GDM1 (cell line): ENCODE measurements around the gene PODN.

Experiments used
- DNase-seq: peaks from one replicate; lab custom pipeline; 2025; lab: John Stamatoyannopoulos, UW

The PODN gene

GRCh38 chr1:53115403-53116306, 53.6 kb downstream of the PODN start:
- no peak for DNase-seq

- DNase-seq = no peak
These were observed 54.3 kb downstream of the PODN start for GRCh38 chr1:53116307-53116810.

GRCh38 chr1:53116933-53117600, 55.1 kb downstream of the PODN start:
- DNase-seq = no peak

GRCh38 chr1:53117836-53118235, 55.8 kb downstream of the PODN start:
- no peak for DNase-seq

- no peak for DNase-seq
These were observed 58.6 kb downstream of the PODN start for GRCh38 chr1:53120659-53121058.

GRCh38 chr1:53121319-53122172, 59.5 kb downstream of the PODN start:
- no peak for DNase-seq

GRCh38 chr1:53122201-53122885, 60.3 kb downstream of the PODN start:
- no peak for DNase-seq

- no peak for DNase-seq
These were observed 61.0 kb downstream of the PODN start for GRCh38 chr1:53122961-53123413.

GRCh38 chr1:53123453-53124140, 61.6 kb downstream of the PODN start:
- DNase-seq = no peak

- DNase-seq = no peak
These were observed 63.1 kb downstream of the PODN start for GRCh38 chr1:53125122-53125521.

GRCh38 chr1:53125623-53126360, 63.8 kb downstream of the PODN start:
- no peak for DNase-seq

- DNase-seq = no peak
These were observed 64.5 kb downstream of the PODN start for GRCh38 chr1:53126495-53126894.

GRCh38 chr1:53127546-53127945, 65.5 kb downstream of the PODN start:
- DNase-seq = no peak

GRCh38 chr1:53128401-53128800, 66.4 kb downstream of the PODN start:
- no peak for DNase-seq

- DNase-seq = no peak
These were observed 68.0 kb downstream of the PODN start for GRCh38 chr1:53129891-53130597.

GRCh38 chr1:53130598-53130877, 68.5 kb downstream of the PODN start:
- DNase-seq = no peak

GRCh38 chr1:53130878-53131589, 69.0 kb downstream of the PODN start:
- DNase-seq = no peak

- DNase-seq = no peak
These were observed 69.6 kb downstream of the PODN start for GRCh38 chr1:53131590-53131938.

GRCh38 chr1:53132176-53132575, 70.2 kb downstream of the PODN start:
- no peak for DNase-seq
